ENCODE results near the gene USP22. TPM values are rescaled to one million over a fixed set of nuclear protein-coding genes. Genes with fewer than 3 reads are reported as not detected.

USP22 gene
- total RNA-seq, 1 experiment from 2014 or later, result 224 TPM

DNA sequence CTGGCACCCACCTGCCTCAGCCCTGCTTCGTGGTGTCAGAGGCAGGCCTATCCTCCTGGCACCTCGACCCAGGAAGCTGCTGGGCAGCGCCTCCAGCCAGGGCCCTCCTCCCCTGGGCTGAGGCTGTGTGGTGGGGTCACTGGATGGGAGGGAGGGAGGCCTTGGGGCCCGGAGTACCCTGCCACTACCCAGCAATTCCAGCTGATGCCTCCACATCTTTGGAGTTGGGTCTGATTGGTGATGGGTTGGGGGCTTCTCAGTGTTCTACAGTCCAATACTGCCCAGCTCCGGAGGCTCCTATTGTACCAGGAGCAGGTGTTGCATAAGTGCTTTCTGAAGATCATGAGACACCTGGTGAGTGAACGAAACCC lies 48.0 kb downstream of the USP22 start:
- in situ Hi-C loops (cut with HindIII; ENCODE audit: low pct_unique_long_range_greater_than_20kb, low sequenced_read_pairs), result no loop called here
- H3K27me3 ChIP-seq (ENCODE audit: control insufficient read depth, insufficient read depth, low read length), result no peaks in the 10 kb centered on the region
- POLR2A ChIA-PET, result no interaction called here

DNA sequence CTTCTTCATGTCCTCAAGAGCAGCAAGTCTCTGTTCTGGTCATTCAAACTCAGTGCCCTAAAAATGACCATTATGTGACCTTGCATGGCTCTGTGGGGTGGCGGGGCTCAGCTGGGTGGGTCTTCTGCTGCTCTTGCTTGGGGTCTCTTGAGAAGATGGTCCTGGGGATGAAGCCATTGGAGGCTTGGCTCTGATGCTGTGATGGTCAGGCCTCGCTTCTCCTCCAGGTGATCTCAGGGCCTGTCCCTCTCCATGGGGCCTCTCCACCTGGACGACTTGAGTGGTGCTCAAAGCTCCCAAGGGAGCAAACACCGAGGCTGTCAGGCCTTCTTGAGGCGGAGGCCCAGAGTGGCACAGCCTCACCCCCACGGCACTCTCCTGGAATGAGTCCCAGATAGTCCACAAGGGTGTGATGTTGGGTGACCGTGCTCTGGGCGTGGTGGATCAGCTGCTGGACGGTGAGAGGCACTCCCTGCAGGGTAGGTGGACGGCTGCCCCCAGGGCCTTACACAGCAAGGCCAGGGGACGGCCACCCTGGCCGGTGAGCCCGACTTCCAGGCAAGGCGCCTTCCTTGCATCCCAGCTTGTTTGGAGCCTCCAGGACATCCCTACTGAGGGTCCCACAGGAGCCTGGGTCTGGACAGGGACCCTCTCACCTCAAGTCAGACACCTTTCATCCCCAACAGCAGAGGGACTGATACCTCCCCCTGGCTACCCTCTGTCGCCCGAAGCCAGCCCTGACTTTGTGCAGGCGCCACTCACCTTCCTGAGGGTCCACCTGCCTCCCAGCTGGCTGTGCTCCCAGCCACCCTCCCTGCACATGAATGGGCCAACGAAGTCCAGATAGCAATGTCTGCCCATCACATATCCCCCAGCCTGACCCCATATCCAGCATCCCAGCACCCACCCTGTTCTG lies 48.7 kb downstream of the USP22 start:
- no TSS peak for BruUV-seq (replicated peaks)
- ChIA-PET POLR2A (no interaction called here), CTCF (interaction anchor here (0.6 kb wide), 1 partner anchor 1143 kb away, joined by 3 read pairs; no protein-coding TSS in a partner anchor)
- TF ChIP-seq POLR2AphosphoS5 (IDR thresholded peaks at IDR 0.05; ENCODE audit: low read depth, low read length), result no peak
- TF ChIP-seq TCF7L2 (IDR thresholded peaks at IDR 0.05; ENCODE audit: low read depth, low read length), result no peak
- TF ChIP-seq, protein P1, sequence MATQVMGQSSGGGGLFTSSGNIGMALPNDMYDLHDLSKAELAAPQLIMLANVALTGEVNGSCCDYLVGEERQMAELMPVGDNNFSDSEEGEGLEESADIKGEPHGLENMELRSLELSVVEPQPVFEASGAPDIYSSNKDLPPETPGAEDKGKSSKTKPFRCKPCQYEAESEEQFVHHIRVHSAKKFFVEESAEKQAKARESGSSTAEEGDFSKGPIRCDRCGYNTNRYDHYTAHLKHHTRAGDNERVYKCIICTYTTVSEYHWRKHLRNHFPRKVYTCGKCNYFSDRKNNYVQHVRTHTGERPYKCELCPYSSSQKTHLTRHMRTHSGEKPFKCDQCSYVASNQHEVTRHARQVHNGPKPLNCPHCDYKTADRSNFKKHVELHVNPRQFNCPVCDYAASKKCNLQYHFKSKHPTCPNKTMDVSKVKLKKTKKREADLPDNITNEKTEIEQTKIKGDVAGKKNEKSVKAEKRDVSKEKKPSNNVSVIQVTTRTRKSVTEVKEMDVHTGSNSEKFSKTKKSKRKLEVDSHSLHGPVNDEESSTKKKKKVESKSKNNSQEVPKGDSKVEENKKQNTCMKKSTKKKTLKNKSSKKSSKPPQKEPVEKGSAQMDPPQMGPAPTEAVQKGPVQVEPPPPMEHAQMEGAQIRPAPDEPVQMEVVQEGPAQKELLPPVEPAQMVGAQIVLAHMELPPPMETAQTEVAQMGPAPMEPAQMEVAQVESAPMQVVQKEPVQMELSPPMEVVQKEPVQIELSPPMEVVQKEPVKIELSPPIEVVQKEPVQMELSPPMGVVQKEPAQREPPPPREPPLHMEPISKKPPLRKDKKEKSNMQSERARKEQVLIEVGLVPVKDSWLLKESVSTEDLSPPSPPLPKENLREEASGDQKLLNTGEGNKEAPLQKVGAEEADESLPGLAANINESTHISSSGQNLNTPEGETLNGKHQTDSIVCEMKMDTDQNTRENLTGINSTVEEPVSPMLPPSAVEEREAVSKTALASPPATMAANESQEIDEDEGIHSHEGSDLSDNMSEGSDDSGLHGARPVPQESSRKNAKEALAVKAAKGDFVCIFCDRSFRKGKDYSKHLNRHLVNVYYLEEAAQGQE (IDR thresholded peaks at IDR 0.05; ENCODE audit: insufficient read depth in 1 of 2, low read depth in 2 of 2, low read length in 1 of 2), result no peak
- TF ChIP-seq, protein P2, sequence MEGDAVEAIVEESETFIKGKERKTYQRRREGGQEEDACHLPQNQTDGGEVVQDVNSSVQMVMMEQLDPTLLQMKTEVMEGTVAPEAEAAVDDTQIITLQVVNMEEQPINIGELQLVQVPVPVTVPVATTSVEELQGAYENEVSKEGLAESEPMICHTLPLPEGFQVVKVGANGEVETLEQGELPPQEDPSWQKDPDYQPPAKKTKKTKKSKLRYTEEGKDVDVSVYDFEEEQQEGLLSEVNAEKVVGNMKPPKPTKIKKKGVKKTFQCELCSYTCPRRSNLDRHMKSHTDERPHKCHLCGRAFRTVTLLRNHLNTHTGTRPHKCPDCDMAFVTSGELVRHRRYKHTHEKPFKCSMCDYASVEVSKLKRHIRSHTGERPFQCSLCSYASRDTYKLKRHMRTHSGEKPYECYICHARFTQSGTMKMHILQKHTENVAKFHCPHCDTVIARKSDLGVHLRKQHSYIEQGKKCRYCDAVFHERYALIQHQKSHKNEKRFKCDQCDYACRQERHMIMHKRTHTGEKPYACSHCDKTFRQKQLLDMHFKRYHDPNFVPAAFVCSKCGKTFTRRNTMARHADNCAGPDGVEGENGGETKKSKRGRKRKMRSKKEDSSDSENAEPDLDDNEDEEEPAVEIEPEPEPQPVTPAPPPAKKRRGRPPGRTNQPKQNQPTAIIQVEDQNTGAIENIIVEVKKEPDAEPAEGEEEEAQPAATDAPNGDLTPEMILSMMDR (IDR thresholded peaks at IDR 0.05), result no peak
- TF ChIP-seq SIN3A (IDR thresholded peaks at IDR 0.05; ENCODE audit: borderline replicate concordance, insufficient read depth, low read depth, low read length), result no peak
- Histone ChIP-seq H3K4me3 (ENCODE audit: low read depth in 2 of 2, low read length in 2 of 2) (no peak overlapping the region), H3K9me3 (ENCODE audit: control insufficient read depth, insufficient read depth, low read depth, low read length) (no peaks in the 10 kb centered on the region), H3K4me1 (ENCODE audit: control insufficient read depth, insufficient read depth, low read length) (no peaks in the 10 kb centered on the region), H3K36me3 (ENCODE audit: control insufficient read depth, insufficient read depth, low read length) (no peaks in the 10 kb centered on the region; the same call in 1 of the 2 replicates), H3K27ac (ENCODE audit: low read length) (no peak overlapping the region), H3K27me3 (ENCODE audit: control insufficient read depth, insufficient read depth, low read length) (no peaks in the 10 kb centered on the region)
- ATAC-seq (no peak), DNase-seq (ENCODE audit: low read depth, low spot score) (no peak)
- in situ Hi-C loops (cut with HindIII; ENCODE audit: low pct_unique_long_range_greater_than_20kb, low sequenced_read_pairs), result no loop called here
- intact Hi-C loops (cut with micrococcal nuclease; ENCODE audit: unreplicated experiment), result no loop called here

More for the DNA sequence above, 48.0 kb downstream of the USP22 start:
- TF ChIP-seq POLR2AphosphoS5 (IDR thresholded peaks at IDR 0.05; ENCODE audit: low read depth, low read length), result no peak
- TF ChIP-seq TCF7L2 (IDR thresholded peaks at IDR 0.05; ENCODE audit: low read depth, low read length), result no peak
- TF ChIP-seq, protein P2 (IDR thresholded peaks at IDR 0.05), result no peak
- H3K27ac ChIP-seq (ENCODE audit: low read length), result no peak overlapping the region
- peaks cover 2% of the 10 kb centered on the region; the same call in 1 of the 2 replicates for H3K4me1 ChIP-seq (ENCODE audit: control insufficient read depth, insufficient read depth, low read length)
- no TSS peak for BruUV-seq (replicated peaks)
- no peaks in the 10 kb centered on the region; the same call in 1 of the 2 replicates for H3K36me3 ChIP-seq (ENCODE audit: control insufficient read depth, insufficient read depth, low read length)
- ATAC-seq, result no peak
- no peaks in the 10 kb centered on the region for H3K9me3 ChIP-seq (ENCODE audit: control insufficient read depth, insufficient read depth, low read depth, low read length)
- CTCF ChIA-PET, result no interaction called here
- no peak overlapping the region for H3K4me3 ChIP-seq (ENCODE audit: low read depth in 2 of 2, low read length in 2 of 2)
- no peak for DNase-seq (ENCODE audit: low read depth, low spot score)
- intact Hi-C loops (cut with micrococcal nuclease; ENCODE audit: unreplicated experiment), result no loop called here
